Frontal cortex (tissue), 4 donors: ENCODE measurements around the gene EPS15. TPM values are rescaled to one million over a fixed set of nuclear protein-coding genes. Genes with fewer than 3 reads are reported as not detected.

Experiments used
- DNase-seq, 2 donors: peaks; one replicate each; pipeline ENCODE4 v3.0.0; 2012; ENCODE audit warnings: low spot score in 2 of 2
- FAIRE-seq: peaks from 2 replicates; lab custom pipeline; 2012; peaks lifted over from hg19 to GRCh38; lab: Jason Lieb, UNC
- small RNA-seq: library from RNA; depleted of rRNA; stranded (forward); fragments of <200 nt; gene quantifications from one replicate; pipeline ENCODE3, GENCODE V24; 2014
- total RNA-seq: library from RNA; depleted of rRNA; stranded (reverse); fragments of >200 nt; gene quantifications from one replicate; pipeline ENCODE4 v1.2.3, GENCODE V29; 2014
- donor health status: control.
- donor health status: control.
- donor health status: control.

The EPS15 gene
- total RNA-seq, 1 donor from 2014 or later = 224 TPM

GRCh38 chr1:51310871-51311613 is 208.0 kb downstream of the EPS15 start:
- DNase-seq (no peak), FAIRE-seq (no peak)

GRCh38 chr1:51309291-51309690 is 209.8 kb downstream of the EPS15 start:
- no peak for FAIRE-seq
- no peak for DNase-seq

GRCh38 chr1:51308636-51309035 is 210.4 kb downstream of the EPS15 start:
- DNase-seq (no peak), FAIRE-seq (no peak)

GRCh38 chr1:51306950-51307349 is 212.1 kb downstream of the EPS15 start:
- DNase-seq (no peak), FAIRE-seq (no peak)

- FAIRE-seq (no peak), DNase-seq (no peak)
Observed at GRCh38 chr1:51305371-51305823, 213.7 kb downstream of the EPS15 start.

- DNase-seq (no peak), FAIRE-seq (no peak)
Observed at GRCh38 chr1:51304360-51304759, 214.7 kb downstream of the EPS15 start.

Small RNA genes within 50 kb of the gene (small RNA-seq; reads per million reads assigned to genes)
- gene RNU6-1281P = not detected
- gene RNU6-877P = not detected

Other genes with a start within 250 kb of the EPS15 start
- gene TTC39A, start 188.7 kb downstream of the EPS15 start, total RNA-seq = 1.2 TPM
- gene OSBPL9, start 97.8 kb upstream of the EPS15 start, total RNA-seq = 78.7 TPM